Activated CD8-positive, alpha-beta memory T cell treated with anti-CD3 and anti-CD28 coated beads, Interleukin-2, amount 10 ng/mL, durations not matched to agents 7 days and 5 days (primary cell): Measurements from ENCODE around the gene SAMD11. TPM values are rescaled to one million over a fixed set of nuclear protein-coding genes. Genes with fewer than 3 reads are reported as not detected.
A peak's percentile ranks its signal among the peaks of the same experiment; 100 is the strongest.
"Not testable (repeated sequence)": the region's sequence is repeated elsewhere in the genome, so short reads cannot be mapped to it uniquely, and the experiment has no call there.

Experiments
- ATAC-seq: fragments of 150-1000 bp; cut with Tn5 transposase; one replicate; pipeline ENCODE4 v1.10.0; 2021; ENCODE audit warnings: moderate library complexity
- CTCF ChIA-PET: fragments of 350-600 bp; sonication (Branson Sonifier 250); formaldehyde crosslinking; loops from one replicate; lab custom pipeline; 2021; ENCODE audit warnings: antibody characterized with exemption; lab: Charles Lee
- DNase-seq: peaks from one replicate; pipeline ENCODE4 v3.0.0-alpha.2; 2020
- H3K27ac Mint-ChIP-seq: one replicate; pipeline ENCODE4 v1.8.0; 2021; ENCODE audit warnings: mild to moderate bottlenecking, mixed read lengths
- H3K27me3 Mint-ChIP-seq: one replicate; pipeline ENCODE4 v1.8.0; 2021; ENCODE audit warnings: mixed read lengths
- H3K36me3 Mint-ChIP-seq: one replicate; pipeline ENCODE4 v1.8.0; 2021; ENCODE audit warnings: mild to moderate bottlenecking, mixed read lengths
- H3K4me1 Mint-ChIP-seq: one replicate; pipeline ENCODE4 v1.8.0; 2021; ENCODE audit warnings: mixed read lengths
- H3K4me3 Mint-ChIP-seq: one replicate; pipeline ENCODE4 v1.8.0; 2021; ENCODE audit warnings: mild to moderate bottlenecking, moderate library complexity, mixed read lengths
- H3K9me3 Mint-ChIP-seq: one replicate; pipeline ENCODE4 v1.8.0; 2022; ENCODE audit warnings: low read depth, mixed read lengths
- total RNA-seq, 2 experiments: library from RNA; stranded (reverse); gene quantifications; one replicate each; pipeline ENCODE4 v1.2.3, GENCODE V29; 2021

The SAMD11 gene
- total RNA-seq, 2 experiments from 2014 or later = 0.61 TPM; not detected in 1

GRCh38 chr1:980137-980571 is 56.4 kb downstream of the SAMD11 start:
- CTCF ChIA-PET = interaction anchor here (0.8 to 6.9 kb wide), 3 partner anchors 21 to 84 kb away, joined by 3 to 73 read pairs (median 64); partner anchors contain the start of gene HES4
- DNase-seq (no peak), ATAC-seq (no peak)
- no peaks in the 10 kb centered on the region for H3K9me3 Mint-ChIP-seq
- peaks cover 18% of the 10 kb centered on the region for H3K27me3 Mint-ChIP-seq
- H3K4me3 Mint-ChIP-seq = no peak overlapping the region
- peaks cover 6% of the 10 kb centered on the region for H3K4me1 Mint-ChIP-seq
- no peaks in the 10 kb centered on the region for H3K36me3 Mint-ChIP-seq
- no peak overlapping the region for H3K27ac Mint-ChIP-seq

- peaks cover 4% of the 10 kb centered on the region for H3K4me1 Mint-ChIP-seq
- no peaks in the 10 kb centered on the region for H3K36me3 Mint-ChIP-seq
- DNase-seq (no peak), ATAC-seq (no peak)
- H3K4me3 Mint-ChIP-seq = no peak overlapping the region
- no peaks in the 10 kb centered on the region for H3K9me3 Mint-ChIP-seq
- H3K27ac Mint-ChIP-seq = no peak overlapping the region
- peaks cover 20% of the 10 kb centered on the region for H3K27me3 Mint-ChIP-seq
- CTCF ChIA-PET = interaction anchor here (0.8 to 6.9 kb wide), 6 partner anchors 10 to 83 kb away, joined by 3 to 73 read pairs (median 4); partner anchors contain the start of gene HES4
Observed at GRCh38 chr1:980602-981395, 57.1 kb downstream of the SAMD11 start.

GRCh38 chr1:981491-981954 is 57.8 kb downstream of the SAMD11 start:
- CTCF ChIA-PET = interaction anchor here (0.9 to 6.9 kb wide), 5 partner anchors 10 to 83 kb away, joined by 3 to 73 read pairs (median 4); partner anchors contain the start of gene HES4
- no peak for ATAC-seq
- Mint-ChIP-seq H3K4me1 (peaks cover 3% of the 10 kb centered on the region), H3K27me3 (peaks cover 27% of the 10 kb centered on the region), H3K36me3 (no peaks in the 10 kb centered on the region), H3K27ac (no peak overlapping the region), H3K9me3 (no peaks in the 10 kb centered on the region), H3K4me3 (no peak overlapping the region)
- DNase-seq = no peak

GRCh38 chr1:981955-982558 is 58.3 kb downstream of the SAMD11 start, which contains the start of gene PERM1:
Gene PERM1, minus strand, starts transcription at chr1:982093. Its CDS starts 1,064 bp downstream, at chr1:981029.
- H3K4me1 Mint-ChIP-seq = peaks cover 3% of the 10 kb centered on the region
- ATAC-seq (no peak), DNase-seq (no peak)
- H3K27ac Mint-ChIP-seq = no peak within 1 kb of the TSS
- CTCF ChIA-PET = interaction anchor here (1.0 to 6.9 kb wide), 8 partner anchors 13 to 82 kb away, joined by 3 to 73 read pairs (median 8); partner anchors contain the start of genes AGRN, HES4 and ISG15
- H3K9me3 Mint-ChIP-seq = no peaks in the 10 kb centered on the region
- no peak within 1 kb of the TSS for H3K4me3 Mint-ChIP-seq
- peaks cover 30% of the 10 kb centered on the region for H3K27me3 Mint-ChIP-seq
- no peaks in the 10 kb centered on the region for H3K36me3 Mint-ChIP-seq

GRCh38 chr1:982765-983436 is 59.2 kb downstream of the SAMD11 start:
- no peak for DNase-seq
- Mint-ChIP-seq H3K4me1 (peaks cover 3% of the 10 kb centered on the region), H3K4me3 (no peak overlapping the region), H3K9me3 (no peaks in the 10 kb centered on the region), H3K36me3 (no peaks in the 10 kb centered on the region), H3K27ac (no peak overlapping the region), H3K27me3 (peaks cover 33% of the 10 kb centered on the region)
- ATAC-seq = no peak
- CTCF ChIA-PET = interaction anchor here (0.9 to 6.9 kb wide), 14 partner anchors 9 to 139 kb away, joined by 3 to 73 read pairs (median 7); partner anchors contain the start of genes AGRN, HES4, ISG15 and PLEKHN1

DNA sequence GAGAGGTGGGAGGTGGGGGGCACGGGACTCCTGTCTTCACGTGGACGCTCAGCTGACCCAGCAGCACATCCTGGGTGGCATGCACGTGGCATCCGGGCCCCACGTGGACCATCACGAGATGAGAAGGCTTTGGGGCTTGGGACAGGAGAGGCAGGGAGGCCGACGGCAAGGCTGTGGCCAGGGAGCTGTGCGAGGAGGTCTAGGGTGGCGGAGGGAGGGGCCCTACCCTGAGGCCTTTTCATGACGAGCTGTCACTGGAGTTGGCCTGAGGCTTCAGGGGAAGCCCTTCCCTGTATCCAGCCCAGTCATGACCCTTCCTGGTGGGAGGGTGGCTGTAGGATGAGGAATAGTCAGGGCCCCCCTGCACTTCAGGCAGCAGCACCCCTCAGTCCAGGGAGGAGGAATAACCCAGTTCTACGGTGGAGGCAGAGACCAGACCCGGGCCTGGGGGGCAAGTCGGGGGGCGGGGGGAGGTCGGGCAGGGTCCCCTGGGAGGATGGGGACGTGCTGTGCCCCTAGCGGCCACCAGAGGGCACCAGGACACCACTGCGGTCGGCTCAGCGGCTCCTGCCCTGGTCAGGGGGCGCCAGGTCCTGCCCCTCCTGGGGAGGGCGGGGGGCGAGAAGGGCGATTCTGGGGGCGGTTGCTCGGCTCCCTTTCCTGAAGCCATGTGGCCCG is 60.2 kb downstream of the SAMD11 start:
- Mint-ChIP-seq H3K27me3 (peaks cover 43% of the 10 kb centered on the region), H3K4me3 (no peak overlapping the region), H3K9me3 (no peaks in the 10 kb centered on the region), H3K36me3 (no peaks in the 10 kb centered on the region), H3K4me1 (no peaks in the 10 kb centered on the region), H3K27ac (no peak overlapping the region)
- CTCF ChIA-PET = interaction anchor here (0.6 to 6.9 kb wide), 24 partner anchors 8 to 308 kb away, joined by 3 to 73 read pairs (median 5); partner anchors contain the start of genes AGRN, C1orf159, HES4 and ISG15
- ATAC-seq (peak; percentile 74), DNase-seq (peak; percentile 69)

DNA sequence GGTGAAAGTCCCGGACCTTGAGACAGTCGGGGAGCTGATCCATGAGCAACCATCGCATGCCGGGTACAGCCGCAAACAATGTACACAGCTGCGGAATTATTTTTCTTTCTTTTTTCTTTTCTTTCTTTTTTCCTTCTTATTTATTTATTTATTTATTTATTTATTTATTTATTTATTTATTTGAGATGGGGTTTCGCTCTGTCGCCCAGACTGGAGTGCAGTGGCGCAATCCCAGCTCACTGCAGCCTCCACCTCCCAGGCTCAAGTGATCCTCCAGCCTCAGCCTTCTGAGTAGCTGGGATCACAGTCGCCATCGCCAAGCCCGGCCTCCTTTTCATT is 60.7 kb downstream of the SAMD11 start:
- ATAC-seq (no peak), DNase-seq (no peak)
- Mint-ChIP-seq H3K36me3 (no peaks in the 10 kb centered on the region), H3K27ac (no peak overlapping the region), H3K4me1 (no peaks in the 10 kb centered on the region), H3K27me3 (peaks cover 48% of the 10 kb centered on the region), H3K4me3 (no peak overlapping the region), H3K9me3 (no peaks in the 10 kb centered on the region)
- CTCF ChIA-PET = interaction anchor here (0.6 to 6.9 kb wide), 21 partner anchors 8 to 307 kb away, joined by 3 to 73 read pairs (median 5); partner anchors contain the start of genes AGRN, C1orf159, HES4 and ISG15

GRCh38 chr1:985126-985525 is 61.4 kb downstream of the SAMD11 start:
- Mint-ChIP-seq H3K27ac (no peak overlapping the region), H3K36me3 (no peaks in the 10 kb centered on the region), H3K4me3 (no peak overlapping the region), H3K4me1 (no peaks in the 10 kb centered on the region), H3K27me3 (peaks cover 54% of the 10 kb centered on the region), H3K9me3 (no peaks in the 10 kb centered on the region)
- no peak for DNase-seq
- CTCF ChIA-PET = interaction anchor here (0.8 to 6.9 kb wide), 12 partner anchors 9 to 307 kb away, joined by 3 to 73 read pairs (median 5); partner anchors contain the start of genes HES4, ISG15 and PLEKHN1
- ATAC-seq = no peak

GRCh38 chr1:988061-988460 is 64.3 kb downstream of the SAMD11 start:
- H3K36me3 Mint-ChIP-seq, H3K4me3 Mint-ChIP-seq, DNase-seq, H3K27ac Mint-ChIP-seq, ATAC-seq, H3K9me3 Mint-ChIP-seq: not testable (repeated sequence)
- H3K27me3 Mint-ChIP-seq = peaks cover 60% of the 10 kb centered on the region
- CTCF ChIA-PET = interaction anchor here (1.5 kb wide), 1 partner anchor 76 kb away, joined by 4 read pairs; no protein-coding TSS in a partner anchor
- H3K4me1 Mint-ChIP-seq = peaks cover 18% of the 10 kb centered on the region

DNA sequence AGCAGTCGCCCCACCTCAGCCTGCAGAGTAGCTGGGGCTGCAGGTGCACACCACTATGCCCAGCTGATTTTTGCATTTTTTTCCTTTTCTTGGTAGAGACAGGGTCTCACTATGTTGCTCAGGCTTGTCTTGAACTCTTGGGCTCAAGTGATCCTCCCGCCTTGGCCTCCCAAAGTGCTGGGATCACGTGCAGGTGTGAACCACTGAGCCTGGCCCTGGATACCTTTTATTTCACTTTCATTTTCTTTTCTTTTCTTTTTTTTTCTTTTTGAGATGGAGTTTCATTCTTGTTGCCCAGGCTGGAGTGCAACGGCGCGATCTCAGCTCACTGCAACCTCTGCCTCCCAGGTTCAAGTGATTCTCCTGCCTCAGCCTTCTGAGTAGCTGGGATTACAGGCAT is 67.6 kb downstream of the SAMD11 start:
- not testable (repeated sequence) for H3K27ac Mint-ChIP-seq, DNase-seq, H3K36me3 Mint-ChIP-seq, H3K9me3 Mint-ChIP-seq, H3K4me3 Mint-ChIP-seq, ATAC-seq
- CTCF ChIA-PET = interaction anchor here (1.4 to 3.1 kb wide), 3 partner anchors 11 to 72 kb away, joined by 3 to 16 read pairs (median 8); no protein-coding TSS in a partner anchor
- peaks cover 21% of the 10 kb centered on the region for H3K4me1 Mint-ChIP-seq
- H3K27me3 Mint-ChIP-seq = peaks cover 60% of the 10 kb centered on the region

GRCh38 chr1:991895-992294 is 68.2 kb downstream of the SAMD11 start:
- CTCF ChIA-PET = interaction anchor here (1.2 to 3.1 kb wide), 6 partner anchors 8 to 87 kb away, joined by 3 to 16 read pairs (median 7); no protein-coding TSS in a partner anchor
- DNase-seq (no peak), ATAC-seq (no peak)
- H3K9me3 Mint-ChIP-seq = peaks cover 5% of the 10 kb centered on the region
- H3K4me3 Mint-ChIP-seq = no peak overlapping the region
- peak overlapping the region; percentile 15 for H3K27ac Mint-ChIP-seq
- H3K36me3 Mint-ChIP-seq = peaks cover 6% of the 10 kb centered on the region
- H3K4me1 Mint-ChIP-seq = peaks cover 21% of the 10 kb centered on the region
- peaks cover 56% of the 10 kb centered on the region for H3K27me3 Mint-ChIP-seq

DNA sequence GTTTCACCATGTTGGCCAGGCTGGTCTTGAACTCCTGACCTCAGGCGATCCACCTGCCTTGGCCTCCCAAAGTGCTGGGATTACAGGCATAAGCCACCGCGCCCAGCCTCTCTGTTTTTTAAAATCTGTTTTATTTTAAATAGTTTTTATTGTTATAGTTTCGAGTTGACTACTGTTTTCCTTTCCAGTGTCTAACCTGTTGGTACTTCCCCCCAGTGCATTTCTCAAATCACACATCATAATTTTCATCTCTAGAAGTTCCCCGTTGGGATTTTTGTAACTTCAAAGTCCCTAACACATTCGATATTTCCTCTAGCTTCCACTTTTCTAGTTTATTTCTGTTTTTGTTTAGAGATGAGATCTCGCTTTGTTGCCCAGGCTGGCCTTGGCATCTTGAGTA is 68.6 kb downstream of the SAMD11 start:
- DNase-seq = no peak
- CTCF ChIA-PET = interaction anchor here (1.2 to 3.1 kb wide), 6 partner anchors 9 to 87 kb away, joined by 3 to 16 read pairs (median 7); no protein-coding TSS in a partner anchor
- no peak overlapping the region for H3K27ac Mint-ChIP-seq
- peak; percentile 39 for ATAC-seq
- H3K9me3 Mint-ChIP-seq = peaks cover 5% of the 10 kb centered on the region
- H3K36me3 Mint-ChIP-seq = peaks cover 6% of the 10 kb centered on the region
- peaks cover 21% of the 10 kb centered on the region for H3K4me1 Mint-ChIP-seq
- H3K27me3 Mint-ChIP-seq = peaks cover 61% of the 10 kb centered on the region
- no peak overlapping the region for H3K4me3 Mint-ChIP-seq
